Mononuclear cell (primary cell): Measurements from ENCODE around the gene PPM1L. TPM values are rescaled to one million over a fixed set of nuclear protein-coding genes. Genes with fewer than 3 reads are reported as not detected.
"Not testable (repeated sequence)": the region's sequence is repeated elsewhere in the genome, so short reads cannot be mapped to it uniquely, and the experiment has no call there.

Source experiments
- H3K27me3 ChIP-seq: 2 replicates; pipeline ENCODE4 v1.6.0; 2011; ENCODE audit warnings: low read length, control low read depth; ENCODE audit not compliant: insufficient read depth
- H3K4me1 ChIP-seq: 2 replicates; pipeline ENCODE4 v1.5.1; 2011; ENCODE audit warnings: mild to moderate bottlenecking, low read length, control low read depth; ENCODE audit not compliant: insufficient read depth
- H3K4me3 ChIP-seq: 2 replicates; pipeline ENCODE4 v1.5.1; 2011; ENCODE audit warnings: mild to moderate bottlenecking, low read length, moderate library complexity
- H3K9me3 ChIP-seq: 2 replicates; pipeline ENCODE4 v1.5.1; 2011; ENCODE audit warnings: low read depth, mild to moderate bottlenecking, control low read depth, low read length
- total RNA-seq: library from RNA; depleted of rRNA; stranded (reverse); fragments of >200 nt; gene quantifications from one replicate; pipeline ENCODE4 v1.2.3, GENCODE V29; 2012

PPM1L gene
- total RNA-seq, 1 donor: 14.5 TPM

DNA sequence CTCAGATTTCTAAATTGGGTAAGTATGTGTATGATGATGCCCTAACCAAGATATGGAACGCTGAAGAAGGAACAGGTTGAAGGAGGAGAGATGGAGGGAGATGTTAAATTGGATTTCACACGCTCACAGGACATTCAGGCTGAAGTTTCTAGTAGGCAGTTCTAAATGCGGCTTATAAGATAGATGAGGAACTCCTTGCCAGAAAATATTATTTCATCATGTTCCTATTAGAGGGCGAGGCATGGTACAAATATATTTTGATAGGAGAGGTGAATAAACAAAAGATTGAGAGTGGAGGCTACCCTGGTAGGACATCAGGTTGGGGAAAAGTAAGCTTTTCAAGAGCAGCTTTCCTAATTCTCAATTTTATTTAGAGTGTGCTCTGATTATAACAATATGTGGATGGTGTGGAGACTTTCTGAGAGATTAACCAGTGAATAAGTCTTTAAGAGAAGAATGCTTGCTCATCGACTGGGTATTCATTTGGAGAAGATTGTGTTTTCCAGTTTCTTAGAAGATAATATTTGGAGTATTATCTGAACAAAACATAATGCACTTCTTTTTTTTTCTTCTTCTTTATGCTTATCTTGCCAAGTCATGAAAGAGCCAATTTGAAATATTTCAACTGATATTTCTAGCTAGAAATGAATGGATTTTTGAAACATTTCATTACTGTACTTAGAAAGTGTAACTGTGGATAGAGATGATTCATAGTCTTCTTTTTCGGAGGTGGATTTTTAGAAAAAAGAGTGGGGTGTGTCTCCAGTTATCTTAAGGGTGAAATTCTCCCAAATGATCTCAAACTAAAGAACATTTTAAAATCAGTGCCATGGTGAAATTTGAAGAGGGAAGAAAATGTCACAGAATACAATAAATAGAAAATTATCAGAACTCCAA is 260.6 kb downstream of the PPM1L start:
- Histone ChIP-seq H3K27me3 (no peaks in the 10 kb centered on the region), H3K9me3 (no peaks in the 10 kb centered on the region), H3K4me3 (no peak overlapping the region), H3K4me1 (no peaks in the 10 kb centered on the region)

- no peak overlapping the region for H3K4me3 ChIP-seq
- H3K9me3 ChIP-seq: peaks cover 5% of the 10 kb centered on the region
- H3K27me3 ChIP-seq: no peaks in the 10 kb centered on the region
- H3K4me1 ChIP-seq: no peaks in the 10 kb centered on the region
These were observed 261.9 kb downstream of the PPM1L start for GRCh38 chr3:161017971-161018370.

- no peaks in the 10 kb centered on the region for H3K27me3 ChIP-seq
- H3K9me3 ChIP-seq: peaks cover 12% of the 10 kb centered on the region
- no peaks in the 10 kb centered on the region for H3K4me1 ChIP-seq
- H3K4me3 ChIP-seq: no peak overlapping the region
These were observed 264.2 kb downstream of the PPM1L start for GRCh38 chr3:161020256-161020655.

DNA sequence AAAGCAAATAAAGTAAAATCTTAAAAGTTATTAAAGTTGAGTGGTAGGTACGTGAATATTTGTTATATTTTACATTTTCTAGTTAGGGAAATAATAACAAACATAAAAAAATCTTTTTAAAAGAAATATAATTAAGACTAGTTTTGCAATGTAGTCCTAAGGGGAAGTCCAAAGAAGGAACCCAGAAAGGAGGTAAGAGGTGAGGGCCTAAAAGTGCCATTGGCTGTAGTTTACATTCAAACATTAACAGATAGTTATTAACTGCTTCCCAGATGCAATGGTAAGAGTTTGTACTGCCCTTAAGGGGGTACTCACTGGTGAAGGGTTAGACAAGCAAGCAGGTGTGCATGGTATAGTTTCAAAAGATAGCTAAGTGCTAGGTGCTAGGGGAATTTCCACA is 269.9 kb downstream of the PPM1L start:
- H3K27me3 ChIP-seq: no peaks in the 10 kb centered on the region
- peaks cover 3% of the 10 kb centered on the region for H3K4me1 ChIP-seq
- peaks cover 12% of the 10 kb centered on the region for H3K9me3 ChIP-seq
- no peak overlapping the region for H3K4me3 ChIP-seq

GRCh38 chr3:161026612-161027510 is 270.8 kb downstream of the PPM1L start:
- peaks cover 3% of the 10 kb centered on the region for H3K4me1 ChIP-seq
- H3K9me3 ChIP-seq: peaks cover 12% of the 10 kb centered on the region
- no peak overlapping the region for H3K4me3 ChIP-seq
- no peaks in the 10 kb centered on the region for H3K27me3 ChIP-seq

DNA sequence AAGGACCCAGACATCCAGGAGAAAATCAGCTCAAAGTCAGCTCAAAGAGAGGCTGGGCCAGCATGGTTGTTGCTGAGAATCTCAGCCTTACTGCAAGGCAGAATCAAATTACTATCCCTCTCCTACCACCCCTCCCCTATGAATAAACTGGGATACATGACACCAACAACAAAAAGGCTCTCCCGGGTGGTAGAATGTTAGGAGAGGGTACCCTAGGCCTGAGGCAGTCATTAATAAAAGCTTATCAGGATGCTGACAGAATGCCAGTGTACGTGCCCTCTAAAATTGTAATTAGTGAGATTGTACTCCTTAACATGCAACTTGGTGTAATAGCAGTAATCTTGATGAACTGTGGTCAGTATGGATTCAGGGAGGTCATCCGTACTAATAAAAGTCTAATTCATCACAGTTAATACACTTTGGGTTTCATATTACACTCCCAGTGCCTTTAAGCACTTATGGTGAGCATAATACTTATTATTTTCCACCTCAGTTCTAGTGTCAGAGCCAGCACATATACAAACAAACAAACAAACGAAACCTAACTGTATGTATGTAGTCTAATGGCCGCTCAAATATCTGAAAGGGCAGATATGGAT is 272.6 kb downstream of the PPM1L start:
- Histone ChIP-seq H3K27me3 (no peaks in the 10 kb centered on the region), H3K9me3 (peaks cover under 1% of the 10 kb centered on the region), H3K4me3 (no peak overlapping the region), H3K4me1 (peaks cover 3% of the 10 kb centered on the region)

DNA sequence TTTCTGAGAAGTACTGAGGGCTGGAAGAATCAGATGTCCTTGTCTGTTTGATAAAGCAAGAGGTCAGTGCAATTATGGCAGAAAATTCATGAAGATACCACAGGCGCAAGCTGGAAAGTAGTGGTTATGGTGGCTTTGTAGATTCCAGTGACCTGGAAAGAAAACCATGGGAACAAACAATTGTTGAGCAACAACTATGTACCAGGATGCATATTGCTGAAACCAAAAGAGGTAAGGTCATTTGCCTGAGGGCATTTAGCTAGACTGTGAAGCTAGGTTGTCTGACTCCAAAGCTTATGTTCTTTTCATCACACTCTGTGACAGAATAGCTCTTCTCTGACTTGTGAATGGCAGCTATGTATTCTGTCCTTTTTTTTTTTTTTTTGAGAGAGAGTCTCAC is 275.1 kb downstream of the PPM1L start:
- Histone ChIP-seq H3K4me1 (peaks cover 9% of the 10 kb centered on the region), H3K4me3 (no peak overlapping the region), H3K27me3 (no peaks in the 10 kb centered on the region), H3K9me3 (no peaks in the 10 kb centered on the region)

- H3K27me3 ChIP-seq, H3K9me3 ChIP-seq, H3K4me3 ChIP-seq: not testable (repeated sequence)
- peaks cover 19% of the 10 kb centered on the region for H3K4me1 ChIP-seq
These were observed 279.0 kb downstream of the PPM1L start for GRCh38 chr3:161034913-161035550.

GRCh38 chr3:161035711-161036110 is 279.7 kb downstream of the PPM1L start:
- Histone ChIP-seq H3K9me3 (no peaks in the 10 kb centered on the region), H3K4me3 (no peak overlapping the region), H3K27me3 (no peaks in the 10 kb centered on the region), H3K4me1 (peaks cover 19% of the 10 kb centered on the region)

DNA sequence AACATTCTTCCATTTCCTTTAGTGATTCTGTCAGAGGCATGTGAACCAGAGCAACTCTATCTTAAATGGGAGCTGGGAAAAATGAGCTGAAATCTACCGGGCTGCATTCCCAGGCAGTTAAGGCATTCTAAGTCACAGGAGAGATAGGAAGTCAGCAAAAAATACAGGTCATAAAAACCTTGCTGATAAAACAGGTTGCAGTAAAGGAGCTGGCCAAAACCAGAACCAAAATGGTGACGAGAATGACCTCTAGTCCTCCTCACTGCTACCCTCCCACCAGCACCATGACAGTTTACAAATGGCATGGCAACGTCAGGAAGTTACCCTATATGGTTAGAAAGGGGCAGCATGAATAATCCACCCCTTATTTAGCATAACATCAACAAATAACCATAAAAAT is 282.7 kb downstream of the PPM1L start:
- H3K27me3 ChIP-seq: no peaks in the 10 kb centered on the region
- H3K9me3 ChIP-seq: no peaks in the 10 kb centered on the region
- no peak overlapping the region for H3K4me3 ChIP-seq
- peaks cover 19% of the 10 kb centered on the region for H3K4me1 ChIP-seq

- Histone ChIP-seq H3K4me1 (peaks cover 2% of the 10 kb centered on the region), H3K27me3 (no peaks in the 10 kb centered on the region)
These were observed 286.0 kb downstream of the PPM1L start for GRCh38 chr3:161042023-161042501.

DNA sequence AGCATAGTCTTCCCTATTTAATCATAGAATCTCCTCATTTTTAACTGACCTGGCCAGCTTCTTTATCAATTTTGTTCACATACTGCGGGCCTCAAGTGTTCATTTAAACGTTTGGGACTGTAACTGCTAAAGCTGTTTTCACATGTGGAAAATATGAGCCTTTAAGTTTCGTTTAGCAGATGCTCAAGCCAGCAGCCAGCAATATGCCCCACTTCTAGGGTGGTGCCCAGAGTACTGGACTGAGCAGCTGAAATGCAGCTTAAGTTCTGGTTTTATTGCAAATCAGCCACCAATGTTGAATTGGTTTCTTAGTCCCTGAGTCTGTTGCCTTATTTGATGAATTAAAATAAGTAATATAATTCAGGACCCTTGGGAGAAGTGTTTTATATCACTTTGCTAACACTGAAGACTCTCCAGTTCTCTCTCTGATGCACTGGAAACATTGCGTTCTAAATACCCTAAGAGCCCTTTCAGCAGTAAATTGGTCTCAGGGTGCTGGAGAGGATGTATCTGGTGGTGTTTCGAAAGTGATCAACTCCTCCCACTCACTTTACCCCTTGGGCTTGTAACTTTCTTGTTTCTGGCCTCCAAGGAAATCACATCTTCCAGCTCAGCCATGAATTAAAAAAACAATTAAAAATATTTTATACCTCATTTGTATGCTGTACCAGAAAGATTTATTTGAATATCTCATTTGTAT is 287.5 kb downstream of the PPM1L start:
- Histone ChIP-seq H3K4me1 (no peaks in the 10 kb centered on the region), H3K4me3 (no peak overlapping the region), H3K9me3 (no peaks in the 10 kb centered on the region), H3K27me3 (no peaks in the 10 kb centered on the region)

More at GRCh38 chr3:161042023-161042501, 286.0 kb downstream of the PPM1L start:
- H3K4me3 ChIP-seq: no peak overlapping the region
- H3K9me3 ChIP-seq: no peaks in the 10 kb centered on the region

DNA sequence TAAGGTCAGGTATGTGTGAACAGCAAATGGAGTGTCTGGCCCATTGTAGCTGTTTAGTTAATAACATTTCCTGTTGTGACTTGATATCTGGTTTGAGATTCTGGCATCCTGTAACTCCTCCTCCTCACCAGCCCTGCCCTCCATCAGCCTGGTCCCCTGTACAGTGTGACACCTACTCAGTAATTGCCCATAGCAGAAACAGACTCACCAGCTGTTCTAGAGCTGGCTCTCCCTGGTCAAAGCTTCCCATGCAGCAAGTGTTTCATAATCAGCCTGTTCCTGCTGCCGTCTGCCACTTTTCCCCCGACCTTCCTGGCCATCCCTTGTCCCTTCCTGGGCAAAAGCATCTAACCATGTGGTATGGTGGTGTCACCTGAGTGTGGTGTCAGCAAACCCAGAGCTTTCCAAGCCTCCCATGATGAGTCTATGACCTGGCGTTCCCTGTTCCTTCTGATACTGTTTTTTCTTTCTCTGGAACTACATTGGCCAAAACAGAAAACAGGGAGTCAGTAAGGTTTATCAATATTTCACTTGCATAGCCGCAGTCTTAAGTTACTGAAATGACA is 293.7 kb downstream of the PPM1L start:
- no peak overlapping the region for H3K4me3 ChIP-seq

DNA sequence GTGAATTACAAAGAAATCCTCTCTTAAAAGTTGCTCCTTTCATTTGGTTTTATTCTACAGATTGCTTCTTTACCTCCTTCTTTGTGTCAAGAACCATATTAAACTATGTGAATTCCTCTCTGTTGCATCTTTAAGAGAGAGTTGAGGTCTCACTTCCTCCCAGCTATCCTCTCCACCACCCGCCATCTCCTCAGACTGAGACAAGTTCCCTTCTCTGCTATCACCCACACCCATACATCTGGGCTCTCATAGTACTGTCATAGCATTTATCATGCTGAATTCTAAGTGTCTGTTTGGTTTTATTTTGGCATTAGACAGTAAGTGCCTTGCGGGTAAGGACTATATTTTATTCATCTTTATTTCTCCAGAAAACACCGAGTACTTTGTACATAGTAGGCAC is 294.9 kb downstream of the PPM1L start:
- Histone ChIP-seq H3K9me3 (no peaks in the 10 kb centered on the region), H3K4me1 (no peaks in the 10 kb centered on the region), H3K4me3 (no peak overlapping the region), H3K27me3 (no peaks in the 10 kb centered on the region)

More for the DNA sequence above, 293.7 kb downstream of the PPM1L start:
- Histone ChIP-seq H3K9me3 (no peaks in the 10 kb centered on the region), H3K27me3 (no peaks in the 10 kb centered on the region), H3K4me1 (no peaks in the 10 kb centered on the region)
